ENCODE results near the gene FOXA1. TPM values are rescaled to one million over a fixed set of nuclear protein-coding genes. Genes with fewer than 3 reads are reported as not detected.

Gene FOXA1
- total RNA-seq (2014; rRNA removed) = 212 and 249 TPM in 2 replicates
- Bru-seq, nascent RNA = percentile 99 among the genes with signal in this experiment
- BruChase-seq, experiment 1, labeled RNA remaining after a 6-hour chase = percentile 99 among the genes with signal in this experiment
- percentile 100 among the genes with signal in this experiment for BruChase-seq, experiment 2, labeled RNA remaining after a 2-hour chase
- long read RNA-seq, transcript FOXA1-203 (3 exons, 507 nt) = minor isoform, 5 of 614 reads
- long read RNA-seq, transcript FOXA1-201 (2 exons, 2,862 nt) = major isoform, 258 of 614 reads
- long read RNA-seq, partial matches to known transcripts = 2 of 614 reads
- long read RNA-seq, other reads (novel, unspliced or antisense) = 347 of 614 reads

DNA sequence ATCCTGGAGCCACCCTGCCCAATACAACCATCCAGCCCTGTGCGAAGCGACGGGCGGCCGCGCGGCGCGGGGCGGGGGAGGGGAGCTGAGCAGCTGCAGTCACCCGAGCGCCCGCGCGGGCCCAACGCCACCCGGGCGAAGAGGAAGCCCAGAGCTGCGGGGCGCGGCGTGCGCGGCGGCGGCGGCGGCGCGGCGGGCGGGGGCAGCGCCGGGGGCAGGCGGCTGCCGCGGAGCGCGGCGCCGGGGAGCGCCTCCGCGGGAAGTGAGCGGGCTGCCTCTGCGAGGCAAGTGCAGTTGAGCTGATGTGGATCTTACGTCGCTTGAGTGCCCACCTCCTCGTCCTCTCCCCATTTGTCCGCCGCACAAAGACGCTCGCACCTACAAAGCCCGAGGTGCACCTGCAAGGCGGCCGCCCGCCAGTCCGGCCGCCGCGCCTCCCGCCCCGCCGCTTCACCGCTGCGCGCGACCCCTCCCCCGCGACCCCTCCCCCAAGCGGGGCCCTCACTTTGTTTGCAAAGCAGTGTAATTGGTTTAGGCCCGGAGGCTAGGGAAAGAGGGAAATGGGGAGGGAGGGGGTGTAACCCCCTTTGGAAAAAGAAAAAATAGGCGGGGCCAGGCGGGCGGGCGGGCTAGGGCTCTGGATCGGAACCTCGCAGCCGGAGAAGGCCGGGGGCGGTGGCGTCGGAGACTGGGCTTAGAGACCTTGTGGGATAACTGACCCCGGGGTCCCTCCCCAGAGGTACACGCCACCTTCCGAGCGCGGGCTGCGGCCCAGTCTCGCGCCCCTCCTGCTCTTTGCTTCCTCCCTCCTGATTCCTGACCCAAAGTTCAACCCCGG is at the start of gene FOXA1, which contains the start of gene TTC6:
TSS of gene FOXA1 (minus strand) at position 279 of the 838 bp plus-strand sequence. CDS start at position 2, 277 bp downstream.
TSS of gene TTC6 (plus strand) at position 659 of the 838 bp plus-strand sequence. CDS start 26,436 bp downstream, outside the sequence.
- ChIA-PET CTCF (interaction anchor here (0.5 to 0.7 kb wide), 5 partner anchors 36 to 376 kb away, joined by 3 to 4 read pairs (median 3); no protein-coding TSS in a partner anchor), POLR2A (ENCODE audit: unreplicated experiment) (interaction anchor here (0.5 to 1.7 kb wide), 8 partner anchors 10 to 398 kb away, joined by 3 to 42 read pairs (median 4); no protein-coding TSS in a partner anchor)
- peak; percentile 26 for ATAC-seq
- peak within 1 kb of the TSS; percentile 99 for H3K27ac ChIP-seq (ENCODE audit: low read length)
- peaks cover 37% of the 10 kb centered on the region for H3K36me3 ChIP-seq (ENCODE audit: low read depth, low read length)
- H3K79me2 ChIP-seq (ENCODE audit: low read length) = peaks cover 89% of the 10 kb centered on the region
- no TSS peak for BruUV-seq (replicated peaks)
- H3K9me3 ChIP-seq (ENCODE audit: low read length) = no peaks in the 10 kb centered on the region
- intact Hi-C loops (cut with micrococcal nuclease) = loop anchor here (1.0 to 2.0 kb wide), 2 partner anchors 232 to 349 kb away; no protein-coding TSS in a partner anchor
- H3F3A ChIP-seq (ENCODE audit: low read length, unreplicated experiment) = no peaks in the 10 kb centered on the region
- H4K20me1 ChIP-seq (ENCODE audit: low read length) = peaks cover 27% of the 10 kb centered on the region
- TF ChIP-seq, protein P1, sequence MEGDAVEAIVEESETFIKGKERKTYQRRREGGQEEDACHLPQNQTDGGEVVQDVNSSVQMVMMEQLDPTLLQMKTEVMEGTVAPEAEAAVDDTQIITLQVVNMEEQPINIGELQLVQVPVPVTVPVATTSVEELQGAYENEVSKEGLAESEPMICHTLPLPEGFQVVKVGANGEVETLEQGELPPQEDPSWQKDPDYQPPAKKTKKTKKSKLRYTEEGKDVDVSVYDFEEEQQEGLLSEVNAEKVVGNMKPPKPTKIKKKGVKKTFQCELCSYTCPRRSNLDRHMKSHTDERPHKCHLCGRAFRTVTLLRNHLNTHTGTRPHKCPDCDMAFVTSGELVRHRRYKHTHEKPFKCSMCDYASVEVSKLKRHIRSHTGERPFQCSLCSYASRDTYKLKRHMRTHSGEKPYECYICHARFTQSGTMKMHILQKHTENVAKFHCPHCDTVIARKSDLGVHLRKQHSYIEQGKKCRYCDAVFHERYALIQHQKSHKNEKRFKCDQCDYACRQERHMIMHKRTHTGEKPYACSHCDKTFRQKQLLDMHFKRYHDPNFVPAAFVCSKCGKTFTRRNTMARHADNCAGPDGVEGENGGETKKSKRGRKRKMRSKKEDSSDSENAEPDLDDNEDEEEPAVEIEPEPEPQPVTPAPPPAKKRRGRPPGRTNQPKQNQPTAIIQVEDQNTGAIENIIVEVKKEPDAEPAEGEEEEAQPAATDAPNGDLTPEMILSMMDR (conservative IDR thresholded peaks at IDR 0.05; ENCODE audit: low read depth, low read length) = no peak
- peak; percentile 83 for TF ChIP-seq EZH2phosphoT487 (IDR thresholded peaks at IDR 0.05; ENCODE audit: borderline replicate concordance, low read length)
- DNase-seq = peak; percentile 91
- H2AFZ ChIP-seq (ENCODE audit: low read length) = 0 out of 2 replicates have a peak within 1 kb of the TSS, but pooled peaks have one; percentile 22
- no peaks in the 10 kb centered on the region for H3K9me2 ChIP-seq (replicated peaks; ENCODE audit: low read length)
- peak within 1 kb of the TSS; percentile 96 for H3K4me3 ChIP-seq (ENCODE audit: low read length)
- peak within 1 kb of the TSS; percentile 89 for H3K4me2 ChIP-seq (ENCODE audit: low read length)
- peaks cover 36% of the 10 kb centered on the region for H3K4me1 ChIP-seq (ENCODE audit: insufficient read depth, low read length)
- no peaks in the 10 kb centered on the region for H3K27me3 ChIP-seq (ENCODE audit: low read length)
- H3K9ac ChIP-seq (ENCODE audit: low read length) = peak within 1 kb of the TSS; percentile 99

DNA sequence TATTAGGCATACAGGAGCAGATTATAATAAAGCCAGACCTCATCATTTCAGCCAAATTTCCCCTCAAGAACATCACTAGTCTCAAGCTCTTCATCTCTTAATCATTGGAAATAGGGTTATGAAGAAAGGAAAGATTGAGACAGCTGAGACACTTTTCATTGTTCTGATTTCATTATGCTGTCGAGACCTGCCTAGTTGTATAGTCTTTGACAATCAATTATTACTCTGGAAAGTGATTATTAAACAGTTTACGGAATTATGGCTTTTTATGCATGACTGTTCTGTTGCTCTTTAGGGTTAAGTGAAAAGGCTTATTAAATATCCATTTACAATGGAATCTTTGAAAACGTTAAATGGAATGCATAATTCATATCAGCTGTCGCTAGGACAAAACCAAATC is 48.7 kb upstream of the FOXA1 start:
- no TSS peak for BruUV-seq (replicated peaks)
- CTCF ChIA-PET = no interaction called here
- intact Hi-C loops (cut with micrococcal nuclease) = loop anchor here (5.0 kb wide), 1 partner anchor 184 kb away; no protein-coding TSS in a partner anchor
- H3K4me3 ChIP-seq (ENCODE audit: low read length) = no peak overlapping the region
- no peaks in the 10 kb centered on the region for H3K9me3 ChIP-seq (ENCODE audit: low read length)
- no peak overlapping the region for H2AFZ ChIP-seq (ENCODE audit: low read length)
- H3K9me2 ChIP-seq (replicated peaks; ENCODE audit: low read length) = no peaks in the 10 kb centered on the region
- no peaks in the 10 kb centered on the region for H3K27me3 ChIP-seq (ENCODE audit: low read length)
- DNase-seq = no peak
- TF ChIP-seq EZH2 (IDR thresholded peaks at IDR 0.05; ENCODE audit: low read length, unreplicated experiment) (no peak), EZH2phosphoT487 (IDR thresholded peaks at IDR 0.05; ENCODE audit: borderline replicate concordance, low read length) (no peak)
- TF ChIP-seq, protein P1 (conservative IDR thresholded peaks at IDR 0.05; ENCODE audit: low read depth, low read length) = no peak
- H3K36me3 ChIP-seq (ENCODE audit: low read depth, low read length) = no peaks in the 10 kb centered on the region
- H3K4me2 ChIP-seq (ENCODE audit: low read length) = no peak overlapping the region
- POLR2A ChIA-PET (ENCODE audit: unreplicated experiment) = interaction anchor here (0.6 kb wide), 1 partner anchor 315 kb away, joined by 8 read pairs; no protein-coding TSS in a partner anchor
- H4K20me1 ChIP-seq (ENCODE audit: low read length) = no peaks in the 10 kb centered on the region
- H3K9ac ChIP-seq (ENCODE audit: low read length) = no peak overlapping the region
- no peak overlapping the region for H3K27ac ChIP-seq (ENCODE audit: low read length)
- H3K79me2 ChIP-seq (ENCODE audit: low read length) = no peaks in the 10 kb centered on the region
- H3F3A ChIP-seq (ENCODE audit: low read length, unreplicated experiment) = no peaks in the 10 kb centered on the region
- ATAC-seq = no peak
- H3K4me1 ChIP-seq (ENCODE audit: insufficient read depth, low read length) = peaks cover 9% of the 10 kb centered on the region
